HG03558 (cell line): ENCODE data around the gene C7orf25.

Experiments
- ATAC-seq: cut with Tn5 transposase; IDR thresholded peaks from one replicate; pipeline ENCODE4 v1.9.1; 2021; ENCODE audit warnings: moderate number of reproducible peaks; ENCODE audit not compliant: unreplicated experiment; ENCODE audit errors: extremely low read depth

The C7orf25 gene

DNA sequence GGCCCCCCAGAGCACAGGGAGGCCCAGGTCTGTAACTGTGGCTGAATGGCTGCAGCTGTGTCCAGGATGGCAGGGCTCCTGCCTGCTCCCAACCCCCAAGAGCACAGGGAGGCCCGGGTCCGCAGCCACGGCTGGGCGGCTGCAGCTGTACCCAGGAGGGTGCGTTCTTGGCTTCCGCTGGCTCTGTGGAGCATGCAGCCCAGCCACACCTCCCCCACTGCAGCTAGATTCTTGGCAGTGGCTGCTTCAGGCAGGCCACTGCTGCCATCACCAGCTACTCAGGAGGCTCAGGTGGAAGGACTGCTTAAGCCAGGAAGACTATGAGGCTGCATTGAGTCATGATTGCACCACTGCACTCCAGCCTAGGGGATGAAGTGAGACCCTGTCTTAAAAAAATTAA lies 27.9 kb downstream of the C7orf25 start:
- no peak for ATAC-seq

DNA sequence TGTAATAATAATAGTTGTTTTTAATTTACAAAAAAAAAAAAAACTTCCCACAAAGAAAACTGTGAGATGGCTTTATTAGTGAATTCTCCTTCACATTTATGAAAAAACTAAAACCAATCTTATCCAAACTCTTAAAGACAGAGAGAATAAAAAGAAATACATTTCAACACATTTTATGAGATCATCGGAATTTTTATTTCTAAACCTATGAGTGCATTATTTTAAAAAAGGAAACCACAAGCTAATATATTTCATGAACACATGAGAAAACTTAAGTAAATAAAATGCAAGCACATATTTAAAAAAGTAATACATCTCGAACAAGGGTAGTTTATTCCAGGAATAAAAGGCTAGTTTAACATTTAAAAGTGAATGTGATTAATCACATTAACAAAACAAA lies 31.5 kb downstream of the C7orf25 start:
- no peak for ATAC-seq

DNA sequence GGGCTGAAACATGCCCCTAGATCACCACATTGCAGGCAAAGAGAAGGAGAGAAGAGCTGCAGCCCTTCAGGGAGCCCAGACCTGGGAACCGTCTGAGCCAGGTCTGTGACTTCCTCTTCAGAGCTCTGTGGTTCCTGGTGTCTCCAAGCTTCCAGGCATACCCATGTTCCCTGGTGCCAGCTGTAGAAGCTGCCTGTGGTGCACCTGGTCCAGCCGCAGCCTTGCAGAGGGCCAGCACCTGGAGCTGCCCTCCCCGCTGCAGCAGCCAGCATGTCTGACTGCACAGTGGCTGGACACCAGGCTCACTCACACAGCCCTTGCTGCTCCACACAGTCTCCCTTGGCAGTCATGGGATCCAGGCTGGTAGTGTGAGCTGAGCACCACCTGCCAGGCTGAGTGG lies 33.6 kb downstream of the C7orf25 start:
- no peak for ATAC-seq

DNA sequence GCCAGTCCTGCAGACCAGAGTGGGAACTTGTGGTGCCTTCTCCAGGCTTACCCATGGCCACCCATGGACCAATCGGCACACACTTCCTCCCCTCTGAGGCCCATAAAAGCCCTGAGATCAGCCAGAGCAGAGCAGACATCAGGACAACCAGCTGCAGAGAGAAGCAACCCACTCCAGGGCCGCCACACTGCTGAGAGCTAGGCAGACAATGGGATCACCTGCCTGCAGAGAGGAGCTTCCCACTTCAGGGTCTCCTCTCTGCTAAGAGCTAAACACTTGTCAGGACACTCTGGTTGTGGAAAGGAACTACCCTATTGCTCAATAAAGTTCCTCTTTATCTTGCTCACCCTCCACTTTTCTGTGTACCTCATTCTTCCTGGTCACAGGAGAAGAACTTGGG lies 34.0 kb downstream of the C7orf25 start:
- ATAC-seq, result no peak

DNA sequence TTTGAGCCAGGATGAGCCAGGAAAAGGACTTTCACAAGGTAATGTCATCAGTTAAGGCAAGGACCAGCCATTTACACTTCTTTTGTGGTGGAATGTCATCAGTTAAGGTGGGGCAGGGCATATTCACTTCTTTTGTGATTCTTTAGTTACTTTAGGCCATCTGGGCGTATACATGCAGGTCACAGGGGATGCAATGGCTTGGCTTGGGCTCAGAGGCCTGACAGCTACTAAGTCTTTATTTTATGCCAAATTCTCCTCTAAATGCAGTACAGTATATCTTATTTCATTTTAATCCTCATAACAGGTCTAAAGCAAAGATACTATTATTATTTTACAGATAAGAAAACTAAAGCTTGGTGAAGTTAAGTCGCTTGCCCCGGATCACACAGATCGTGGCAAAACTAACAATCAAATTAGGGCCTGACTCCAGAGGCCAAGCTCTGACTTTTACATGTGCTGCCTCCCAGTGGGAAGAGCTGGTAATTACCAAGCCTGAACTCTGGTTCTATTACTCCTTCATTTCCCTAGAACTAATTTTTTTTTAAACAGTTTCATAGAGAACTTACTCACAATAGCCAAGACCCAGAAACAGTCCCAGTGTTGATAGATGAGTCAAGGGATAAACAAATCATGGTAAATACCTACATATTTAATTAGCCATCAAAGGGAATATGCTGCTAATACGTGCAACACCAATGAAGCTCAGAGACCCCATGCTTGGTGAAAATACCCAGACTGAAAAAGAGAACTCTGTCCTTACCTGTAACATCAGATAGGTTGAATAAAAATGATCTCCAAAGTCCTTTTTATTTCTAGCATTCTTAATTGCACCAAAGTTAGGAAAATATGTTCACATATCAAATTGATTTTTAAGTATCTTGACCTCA lies 35.4 kb downstream of the C7orf25 start:
- no peak for ATAC-seq

DNA sequence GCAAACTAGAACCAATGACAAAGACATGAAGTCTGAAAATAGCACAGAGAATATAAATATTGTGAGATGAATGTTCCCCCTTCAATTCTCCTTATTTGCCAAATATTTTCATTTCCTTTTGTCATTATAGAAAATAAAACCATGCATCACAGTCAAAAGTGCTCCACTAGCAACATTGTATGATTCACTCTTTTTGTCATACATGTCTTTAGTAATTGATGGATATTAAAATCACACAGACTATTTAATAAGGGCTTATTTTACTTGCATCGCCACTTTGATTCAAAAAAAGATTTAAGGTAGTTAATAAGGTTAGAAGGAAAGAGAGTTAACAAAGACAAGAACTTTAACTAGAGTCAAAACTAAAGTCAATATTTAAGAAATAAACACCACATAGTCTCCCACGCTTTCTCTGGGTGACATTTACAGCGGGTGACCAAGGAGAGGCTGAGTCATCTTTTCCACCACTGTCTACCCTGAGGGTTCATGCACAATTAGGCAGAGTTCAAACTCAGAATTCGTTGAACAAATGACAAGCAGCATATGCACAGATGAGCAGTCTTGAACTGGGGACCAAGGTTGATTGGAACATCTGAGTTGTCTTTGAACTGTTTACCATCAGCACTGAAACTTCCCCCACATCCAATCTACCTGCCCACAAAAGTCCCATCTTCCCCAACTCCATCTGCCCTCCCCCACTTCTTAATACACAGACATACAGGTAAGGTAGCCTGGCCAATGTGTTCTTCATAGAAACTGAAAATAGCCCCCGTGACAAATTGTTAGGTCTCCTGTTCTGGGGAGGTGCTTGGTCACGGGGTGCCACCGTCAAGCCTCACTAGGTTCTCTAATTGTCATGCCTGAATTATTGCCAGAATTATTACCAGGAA lies 42.5 kb downstream of the C7orf25 start:
- peak; percentile 92 for ATAC-seq

DNA sequence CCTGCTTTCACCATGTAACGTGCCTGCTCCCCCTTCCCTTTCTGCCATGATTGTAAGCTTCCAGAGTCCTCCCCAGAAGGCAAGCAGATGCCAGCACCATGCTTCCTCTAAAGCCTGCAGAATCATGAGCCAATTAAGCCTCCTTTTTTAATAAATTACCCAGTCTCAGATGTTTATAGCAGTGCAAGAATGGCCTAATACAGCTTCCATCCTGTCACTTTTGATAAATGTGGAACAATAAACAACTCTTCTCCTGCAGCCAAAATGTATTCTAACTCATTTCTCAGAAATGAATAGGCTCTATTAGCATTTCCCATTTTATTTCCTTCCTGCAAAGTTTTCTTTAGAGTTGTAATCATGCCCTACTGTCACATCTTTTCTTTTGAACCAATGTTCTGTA lies 43.4 kb downstream of the C7orf25 start:
- no peak for ATAC-seq
